ENCODE results near the gene RXYLT1.

The RXYLT1 gene

GRCh38 chr12:63826006-63826585 lies 46.4 kb downstream of the RXYLT1 start:
- TF ChIP-seq GATA2 (IDR thresholded peaks at IDR 0.05; ENCODE audit: low read depth, low read length) (no peak), GATA3 (IDR thresholded peaks at IDR 0.05; ENCODE audit: low read depth, low read length) (no peak; the same call in 1 of the 2 replicates)

GRCh38 chr12:63828867-63829266 lies 49.2 kb downstream of the RXYLT1 start:
- TF ChIP-seq GATA2 (IDR thresholded peaks at IDR 0.05; ENCODE audit: low read depth, low read length) (no peak), GATA3 (IDR thresholded peaks at IDR 0.05; ENCODE audit: low read depth, low read length) (no peak)

- TF ChIP-seq GATA3 (IDR thresholded peaks at IDR 0.05; ENCODE audit: low read depth, low read length): no peak
- TF ChIP-seq GATA2 (IDR thresholded peaks at IDR 0.05; ENCODE audit: low read depth, low read length): no peak
These were observed 56.3 kb downstream of the RXYLT1 start for GRCh38 chr12:63836046-63836445.

- TF ChIP-seq GATA2 (IDR thresholded peaks at IDR 0.05; ENCODE audit: low read depth, low read length): no peak
- no peak for TF ChIP-seq GATA3 (IDR thresholded peaks at IDR 0.05; ENCODE audit: low read depth, low read length)
These were observed 57.2 kb downstream of the RXYLT1 start for GRCh38 chr12:63836936-63837335.

DNA sequence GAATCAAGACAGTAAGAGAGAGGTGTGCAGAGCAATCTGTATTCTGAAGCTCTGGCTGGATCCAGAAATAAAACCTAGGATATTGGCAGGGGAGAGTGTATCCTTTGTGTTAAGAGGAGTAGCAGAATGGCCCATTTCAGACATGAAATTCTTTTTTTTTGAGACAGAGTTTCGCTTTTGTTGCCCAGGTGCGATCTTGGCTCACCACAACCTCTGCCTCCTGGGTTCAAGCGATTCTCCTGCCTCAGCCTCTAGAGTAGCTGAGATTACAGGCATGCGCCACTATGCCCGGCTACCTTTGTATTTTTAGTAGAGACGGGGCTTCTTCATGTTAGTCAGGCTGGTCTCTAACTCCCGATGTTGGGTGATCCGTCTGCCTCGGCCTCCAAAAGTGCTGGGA lies 58.7 kb downstream of the RXYLT1 start:
- TF ChIP-seq GATA2 (IDR thresholded peaks at IDR 0.05; ENCODE audit: low read depth, low read length) (no peak), GATA3 (IDR thresholded peaks at IDR 0.05; ENCODE audit: low read depth, low read length) (no peak)

DNA sequence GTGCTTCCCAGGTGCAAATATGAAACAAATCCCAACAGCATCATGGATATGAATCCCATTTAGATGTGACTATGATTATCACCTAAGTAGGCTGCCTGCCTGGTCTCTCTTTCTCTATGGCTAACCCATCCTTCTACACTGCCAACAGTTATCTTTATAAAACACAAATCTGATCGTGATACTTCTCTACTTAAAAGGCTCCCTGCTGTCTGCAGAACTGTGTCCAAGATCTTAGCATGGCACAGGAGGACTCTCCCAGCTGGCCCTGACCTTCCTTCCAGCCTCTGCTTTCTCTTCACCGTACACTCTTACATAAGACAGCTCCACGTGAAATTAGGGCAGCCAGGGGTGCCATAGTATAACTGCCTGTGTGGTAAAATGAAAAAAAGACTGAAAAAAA lies 61.3 kb downstream of the RXYLT1 start:
- TF ChIP-seq GATA3 (IDR thresholded peaks at IDR 0.05; ENCODE audit: low read depth, low read length) (no peak), GATA2 (IDR thresholded peaks at IDR 0.05; ENCODE audit: low read depth, low read length) (no peak)

- no peak for TF ChIP-seq GATA2 (IDR thresholded peaks at IDR 0.05; ENCODE audit: low read depth, low read length)
- TF ChIP-seq GATA3 (IDR thresholded peaks at IDR 0.05; ENCODE audit: low read depth, low read length): no peak
These were observed 61.9 kb downstream of the RXYLT1 start for GRCh38 chr12:63841571-63841970.

DNA sequence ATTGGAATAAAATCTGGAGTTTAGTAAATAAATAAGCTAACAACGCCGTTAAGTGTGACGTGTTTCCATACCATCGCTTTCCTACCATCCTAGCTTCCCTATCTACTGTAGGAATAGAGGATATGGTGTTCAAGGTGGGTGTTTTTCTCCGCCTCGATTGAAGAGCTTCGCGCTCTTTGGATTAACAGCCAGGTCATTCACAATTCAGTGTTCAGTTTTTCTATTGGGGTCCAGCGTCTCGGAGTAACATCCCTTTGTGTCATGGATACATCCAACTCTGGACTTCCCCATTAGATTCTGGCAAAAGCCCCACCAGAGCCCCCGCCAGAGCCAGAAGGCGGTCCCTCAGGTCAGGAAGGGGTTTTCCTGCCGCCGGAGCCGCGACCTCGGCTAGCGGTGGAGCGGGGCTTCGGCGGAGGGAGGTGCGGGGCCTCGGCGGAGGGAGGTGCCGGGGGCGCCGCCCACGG lies 63.6 kb downstream of the RXYLT1 start:
- TF ChIP-seq GATA2 (IDR thresholded peaks at IDR 0.05; ENCODE audit: low read depth, low read length) (no peak), GATA3 (IDR thresholded peaks at IDR 0.05; ENCODE audit: low read depth, low read length) (no peak)

DNA sequence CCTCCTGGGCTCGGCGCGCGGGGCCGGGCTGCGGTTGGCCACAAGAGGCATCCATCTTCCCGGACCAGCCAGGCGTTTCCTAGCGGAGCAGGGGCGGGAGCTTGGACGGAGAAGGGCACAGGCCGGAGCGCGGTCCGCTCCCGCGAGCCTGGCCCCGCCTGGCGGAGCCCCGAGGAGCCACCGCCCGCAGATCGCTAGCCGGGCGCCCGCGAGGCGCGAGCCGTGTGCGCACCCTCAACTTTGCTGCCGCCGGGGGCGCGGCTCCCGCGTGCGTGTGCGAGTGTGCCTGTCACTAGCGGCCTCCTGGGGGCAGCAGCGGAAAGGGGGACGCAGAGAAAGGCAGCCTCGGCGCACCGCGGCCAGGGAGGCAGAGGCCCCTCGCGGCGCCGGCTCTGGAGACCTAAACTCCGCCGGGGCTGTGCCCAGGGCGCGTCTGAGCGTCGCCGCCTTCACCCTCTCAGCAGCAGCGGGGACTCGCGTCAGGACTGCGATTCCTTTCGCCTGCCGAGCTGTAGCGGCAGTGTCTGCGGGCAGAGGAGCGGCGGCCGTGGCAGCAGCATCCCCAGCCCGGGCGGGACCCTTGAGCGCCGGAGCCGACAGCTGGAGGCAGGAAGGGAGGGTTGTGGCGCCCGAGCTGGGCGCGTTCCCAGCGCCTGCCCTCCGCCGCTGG lies 64.1 kb downstream of the RXYLT1 start:
- TF ChIP-seq GATA3 (IDR thresholded peaks at IDR 0.05; ENCODE audit: low read depth, low read length): no peak
- TF ChIP-seq GATA2 (IDR thresholded peaks at IDR 0.05; ENCODE audit: low read depth, low read length): no peak

- no peak for TF ChIP-seq GATA2 (IDR thresholded peaks at IDR 0.05; ENCODE audit: low read depth, low read length)
- TF ChIP-seq GATA3 (IDR thresholded peaks at IDR 0.05; ENCODE audit: low read depth, low read length): no peak
These were observed 65.0 kb downstream of the RXYLT1 start, which contains the start of gene SRGAP1 for GRCh38 chr12:63844391-63845341. TSS of gene SRGAP1 (plus strand) at chr12:63844700. CDS start at chr12:63844817, 117 bp downstream.

- TF ChIP-seq GATA3 (IDR thresholded peaks at IDR 0.05; ENCODE audit: low read depth, low read length): no peak
- no peak for TF ChIP-seq GATA2 (IDR thresholded peaks at IDR 0.05; ENCODE audit: low read depth, low read length)
These were observed 66.0 kb downstream of the RXYLT1 start for GRCh38 chr12:63845726-63846125.

- TF ChIP-seq GATA2 (IDR thresholded peaks at IDR 0.05; ENCODE audit: low read depth, low read length) (no peak), GATA3 (IDR thresholded peaks at IDR 0.05; ENCODE audit: low read depth, low read length) (no peak)
These were observed 66.7 kb downstream of the RXYLT1 start for GRCh38 chr12:63846238-63846967.

GRCh38 chr12:63848450-63848849 lies 68.7 kb downstream of the RXYLT1 start:
- no peak for TF ChIP-seq GATA3 (IDR thresholded peaks at IDR 0.05; ENCODE audit: low read depth, low read length)
- TF ChIP-seq GATA2 (IDR thresholded peaks at IDR 0.05; ENCODE audit: low read depth, low read length): no peak

Measured in SH-SY5Y (cell line).